Parathyroid adenoma (tissue), 2 donors: ENCODE measurements around the gene GNG12.
A peak's percentile ranks its signal among the peaks of the same experiment; 100 is the strongest.

Experiments
- H2AFZ ChIP-seq: fragments of 300-600 bp; sonication (generic); one replicate; pipeline ENCODE4 v1.7.0; 2017; ENCODE audit warnings: antibody characterized with exemption, mild to moderate bottlenecking
- H3K27ac ChIP-seq: fragments of 300-600 bp; sonication (generic); one replicate; pipeline ENCODE4 v1.7.0; 2017
- H3K27me3 ChIP-seq: fragments of 300-600 bp; sonication (generic); one replicate; pipeline ENCODE4 v1.7.0; 2017; ENCODE audit warnings: low read length; ENCODE audit not compliant: control insufficient read depth, insufficient read depth
- H3K36me3 ChIP-seq: fragments of 300-600 bp; sonication (generic); one replicate; pipeline ENCODE4 v1.7.0; 2017; ENCODE audit warnings: low read length; ENCODE audit not compliant: control insufficient read depth, insufficient read depth
- H3K4me1 ChIP-seq: fragments of 300-600 bp; sonication (generic); one replicate; pipeline ENCODE4 v1.7.0; 2017; ENCODE audit warnings: control low read depth
- H3K4me2 ChIP-seq: fragments of 300-600 bp; sonication (generic); one replicate; pipeline ENCODE4 v1.7.0; 2017; ENCODE audit warnings: low read length
- H3K4me3 ChIP-seq: fragments of 300-600 bp; sonication (generic); one replicate; pipeline ENCODE4 v1.7.0; 2017; ENCODE audit warnings: low read depth, low read length
- H3K79me2 ChIP-seq: fragments of 300-600 bp; sonication (generic); one replicate; pipeline ENCODE4 v1.7.0; 2017; ENCODE audit warnings: control low read depth
- H3K9ac ChIP-seq: fragments of 300-600 bp; sonication (generic); one replicate; pipeline ENCODE4 v1.7.0; 2017; ENCODE audit warnings: mild to moderate bottlenecking
- H3K9me3 ChIP-seq: fragments of 300-600 bp; sonication (generic); one replicate; pipeline ENCODE4 v1.7.0; 2017; ENCODE audit warnings: low read length; ENCODE audit not compliant: control insufficient read depth
- CTCF ChIP-seq: fragments of 300-600 bp; sonication (generic); IDR thresholded peaks from one replicate; pipeline ENCODE4 v1.7.0; 2017; ENCODE audit warnings: antibody characterized with exemption, mild to moderate bottlenecking
- donor health status: primary hyperparathyroidism.

GNG12 gene

DNA sequence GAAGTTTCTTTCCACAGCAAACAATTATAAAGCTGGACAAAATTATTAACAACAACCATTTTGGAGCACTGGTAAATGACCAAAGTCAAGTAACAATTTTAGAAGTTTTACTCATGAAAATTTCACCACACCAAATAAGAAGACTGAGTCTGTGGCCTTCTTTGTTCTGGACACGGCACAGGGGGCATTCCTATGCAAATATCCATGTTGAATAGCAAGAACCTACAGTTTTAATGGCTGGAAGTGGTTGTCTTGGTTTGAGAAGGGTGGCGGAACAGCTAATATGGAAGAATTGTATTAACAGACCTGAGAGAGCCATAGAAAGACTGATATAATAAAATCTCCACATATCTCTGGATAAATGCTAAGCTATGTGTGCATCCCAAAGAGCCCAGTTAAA is 177.7 kb downstream of the GNG12 start:
- no peak overlapping the region for H3K4me2 ChIP-seq
- no peak overlapping the region for H3K27ac ChIP-seq
- H3K9me3 ChIP-seq = no peaks in the 10 kb centered on the region
- H3K79me2 ChIP-seq = no peaks in the 10 kb centered on the region
- H3K27me3 ChIP-seq = no peaks in the 10 kb centered on the region
- no peaks in the 10 kb centered on the region for H3K36me3 ChIP-seq
- H3K4me1 ChIP-seq = peaks cover 5% of the 10 kb centered on the region
- no peak overlapping the region for H3K9ac ChIP-seq
- no peak for TF ChIP-seq CTCF
- H2AFZ ChIP-seq = no peak overlapping the region
- H3K4me3 ChIP-seq = no peak overlapping the region

DNA sequence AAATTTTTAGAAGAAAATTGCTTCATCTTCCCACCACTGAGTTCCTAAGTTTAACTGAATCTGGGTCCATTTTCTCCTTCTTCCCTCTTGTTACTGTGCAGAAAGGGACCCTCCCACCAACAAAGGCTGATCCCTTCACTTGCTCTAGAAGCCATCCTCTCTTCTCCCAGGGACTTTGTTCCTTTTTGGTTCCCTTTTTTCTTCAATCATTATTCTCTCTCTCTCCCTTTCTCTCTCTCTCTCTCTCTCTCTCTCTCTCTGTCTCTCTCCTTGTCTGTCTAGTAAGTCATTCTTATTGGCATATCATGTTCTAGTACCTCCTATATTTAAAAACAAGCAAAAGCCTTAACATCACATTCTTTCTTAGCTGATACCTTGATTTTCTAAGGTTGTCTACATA is 180.0 kb downstream of the GNG12 start:
- Histone ChIP-seq H3K79me2 (no peaks in the 10 kb centered on the region), H3K9me3 (no peaks in the 10 kb centered on the region), H3K4me2 (no peak overlapping the region), H2AFZ (peak overlapping the region; percentile 58), H3K27ac (peak overlapping the region; percentile 19), H3K4me1 (peaks cover 5% of the 10 kb centered on the region), H3K9ac (no peak overlapping the region), H3K27me3 (no peaks in the 10 kb centered on the region), H3K36me3 (no peaks in the 10 kb centered on the region), H3K4me3 (no peak overlapping the region)
- TF ChIP-seq CTCF = no peak

DNA sequence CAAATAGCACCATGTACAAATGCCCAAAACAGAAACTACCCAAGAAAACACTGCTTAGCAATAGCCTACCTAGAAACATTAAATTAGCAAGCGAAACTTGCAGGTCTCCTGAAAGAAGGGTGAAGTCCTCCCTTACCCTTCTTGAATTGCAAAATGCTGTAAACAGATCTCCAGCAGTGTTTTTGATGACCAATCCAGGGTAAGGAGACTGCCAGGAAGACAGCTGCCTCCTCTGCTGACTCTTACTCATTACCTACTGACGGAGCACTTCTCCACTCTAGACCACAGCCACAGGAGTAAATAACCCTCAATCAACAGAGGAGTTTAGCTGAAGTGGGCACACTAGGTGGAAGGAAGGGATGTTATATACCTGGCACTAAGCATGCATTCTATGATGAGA is 180.5 kb downstream of the GNG12 start:
- H2AFZ ChIP-seq = peak overlapping the region; percentile 58
- no peaks in the 10 kb centered on the region for H3K9me3 ChIP-seq
- peaks cover 7% of the 10 kb centered on the region for H3K4me1 ChIP-seq
- H3K79me2 ChIP-seq = no peaks in the 10 kb centered on the region
- peak overlapping the region; percentile 19 for H3K27ac ChIP-seq
- no peak overlapping the region for H3K9ac ChIP-seq
- H3K4me2 ChIP-seq = no peak overlapping the region
- no peaks in the 10 kb centered on the region for H3K36me3 ChIP-seq
- TF ChIP-seq CTCF = no peak
- H3K4me3 ChIP-seq = no peak overlapping the region
- no peaks in the 10 kb centered on the region for H3K27me3 ChIP-seq
